ENCODE results near the gene GPAT2.
"Not testable (repeated sequence)": the region's sequence is repeated elsewhere in the genome, so short reads cannot be mapped to it uniquely, and the experiment has no call there.

GPAT2 gene

DNA sequence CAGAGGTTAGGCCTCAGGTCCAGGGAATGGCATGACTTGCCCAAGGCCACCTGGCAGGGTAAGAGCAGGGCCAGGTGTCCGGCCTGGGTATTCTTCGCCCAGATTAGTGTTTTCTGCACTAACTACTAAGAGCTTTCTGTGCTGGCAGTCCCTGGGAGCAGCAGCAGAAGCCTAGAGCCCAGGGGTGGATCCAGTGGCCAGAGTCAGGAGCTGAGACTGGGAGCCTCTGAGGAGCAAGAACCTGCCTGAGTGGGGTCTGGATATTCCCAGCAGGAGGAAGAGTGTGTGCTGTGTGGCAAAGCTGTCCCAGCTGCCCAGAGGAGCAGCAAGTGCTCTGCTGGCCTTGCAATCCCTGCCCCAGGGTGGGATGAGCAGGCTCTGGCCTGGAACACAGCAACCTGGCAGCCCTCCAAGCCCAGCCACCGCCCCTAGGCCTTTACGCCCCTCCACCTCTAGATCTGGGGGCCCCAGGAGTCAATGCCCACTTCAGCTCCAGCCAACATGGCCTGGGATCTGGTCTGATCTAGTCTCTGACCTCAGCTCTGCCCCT lies 30.7 kb upstream of the GPAT2 start:
- DNase-seq (ENCODE audit: low read depth): no peak

DNA sequence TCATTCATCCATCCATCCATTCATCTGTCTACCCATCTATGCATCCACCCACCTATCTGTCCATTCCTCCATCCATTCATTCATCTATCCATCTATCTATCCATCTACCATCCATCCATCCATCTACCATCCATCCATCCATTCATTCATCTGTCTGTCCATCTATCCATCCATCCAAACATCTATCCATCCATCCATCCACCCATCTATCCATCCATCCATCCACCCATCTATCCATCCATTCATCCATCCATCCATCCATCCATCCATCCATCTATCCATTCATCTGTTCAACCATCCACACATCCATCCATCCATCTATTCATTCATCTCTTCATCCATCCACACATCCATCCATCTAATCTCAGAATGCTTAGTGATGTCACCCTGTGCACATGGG lies 30.0 kb upstream of the GPAT2 start:
- not testable (repeated sequence) for DNase-seq (ENCODE audit: low read depth)

DNA sequence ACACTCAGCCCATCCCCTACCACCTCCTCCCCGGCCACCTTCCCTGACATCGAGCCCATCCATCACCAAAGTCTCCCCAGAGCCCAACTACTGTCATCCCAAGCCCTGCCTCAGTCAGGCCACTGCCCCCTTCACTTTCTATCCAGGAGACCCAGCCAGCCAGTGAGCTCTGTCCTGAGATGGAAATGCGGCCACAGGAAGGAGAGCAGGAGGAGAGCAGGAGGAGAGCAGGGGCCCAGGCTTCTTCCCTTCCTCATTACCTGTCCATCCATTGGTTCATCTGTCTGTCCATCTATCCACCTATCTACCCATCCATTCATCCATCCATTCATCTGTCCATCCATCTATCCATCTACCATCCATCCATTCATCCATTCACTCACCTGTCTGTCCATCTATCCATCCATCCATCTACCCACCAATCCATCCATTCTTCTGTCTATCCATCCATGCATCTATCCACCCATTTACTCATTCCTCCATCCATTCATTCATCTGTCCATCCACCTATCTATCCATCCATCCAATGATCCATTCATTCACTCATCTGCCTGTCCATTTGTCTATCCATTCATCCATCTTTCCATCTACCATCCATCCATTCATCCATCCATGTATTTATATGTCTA lies 29.4 kb upstream of the GPAT2 start:
- not testable (repeated sequence) for DNase-seq (ENCODE audit: low read depth)

DNA sequence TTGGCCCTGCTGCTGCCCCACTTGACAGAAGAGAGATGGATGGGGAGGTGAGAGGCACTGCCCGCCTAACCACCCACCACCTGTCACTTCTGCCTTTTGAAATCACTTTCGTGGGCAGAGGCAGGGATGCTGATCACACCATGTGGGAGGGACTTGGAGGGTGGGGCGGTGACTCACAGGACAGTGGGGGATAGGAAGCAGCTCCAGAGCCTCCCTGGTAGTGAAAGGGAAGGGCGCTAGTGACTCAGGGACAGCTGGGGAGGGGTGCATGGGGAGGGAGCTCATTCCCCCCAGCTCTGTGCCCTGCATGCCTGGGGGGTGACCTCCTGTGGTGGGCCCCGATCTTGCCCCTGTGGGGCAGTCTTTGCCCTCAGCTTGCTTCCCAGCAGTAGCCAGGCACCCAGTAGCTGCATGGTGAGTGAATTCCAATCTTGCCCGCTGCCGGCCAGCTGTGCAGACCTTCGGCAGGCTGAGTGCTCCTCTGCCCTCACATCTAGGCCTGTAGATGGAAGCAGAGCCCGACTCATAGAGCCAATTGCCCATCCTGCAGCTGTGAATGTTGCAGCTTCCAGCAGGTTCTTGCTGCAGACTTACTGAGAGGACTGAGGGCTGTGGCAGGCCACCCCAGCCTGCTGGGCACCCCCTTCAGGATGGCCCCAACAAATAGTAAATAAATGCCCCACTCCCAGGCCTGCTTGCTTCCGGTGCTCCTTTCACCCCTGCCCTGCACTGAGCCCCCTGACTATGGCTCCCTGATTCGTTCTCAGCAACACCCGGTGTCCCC lies 28.6 kb upstream of the GPAT2 start:
- peak; percentile 25 for DNase-seq (ENCODE audit: low read depth)

DNA sequence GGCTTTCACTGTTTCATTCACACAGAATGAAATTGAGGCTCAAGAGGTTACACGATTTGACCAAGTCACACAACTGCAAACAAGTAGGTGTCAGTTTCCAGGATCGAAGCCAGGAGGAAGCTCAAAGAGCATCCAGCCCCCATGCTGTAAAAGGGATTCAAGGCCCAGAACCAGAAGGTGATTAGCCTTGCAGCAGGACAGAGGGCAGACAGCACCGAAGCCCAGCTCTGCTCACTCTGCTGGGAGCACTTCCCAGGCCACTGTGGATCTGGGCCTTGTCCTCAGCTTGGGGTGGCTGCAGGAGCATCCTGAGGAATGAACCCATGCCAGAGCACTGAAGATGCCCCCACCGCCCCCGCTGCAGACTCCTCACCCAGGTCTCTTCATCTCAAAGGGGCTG lies 27.8 kb upstream of the GPAT2 start:
- DNase-seq (ENCODE audit: low read depth): not testable (repeated sequence)

DNA sequence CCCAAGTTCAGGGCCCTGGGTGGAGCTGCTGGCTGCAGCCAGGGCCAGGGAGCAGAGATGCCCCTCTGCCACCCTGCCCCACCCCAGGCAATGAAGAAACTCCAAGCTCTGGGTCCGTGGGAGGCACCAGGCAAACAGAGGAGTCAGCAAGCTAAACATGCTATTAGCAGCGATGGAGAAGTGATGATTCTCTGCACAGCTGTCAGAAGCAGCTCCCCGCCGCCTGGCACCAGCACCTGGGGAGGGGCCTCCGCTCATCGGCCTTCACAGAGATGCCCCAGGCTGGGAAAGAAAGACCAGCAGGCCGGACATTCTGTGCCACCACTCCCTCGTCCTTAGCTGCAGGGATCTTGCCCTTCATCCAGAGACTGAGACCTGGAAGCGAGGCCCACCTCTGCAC lies 27.2 kb upstream of the GPAT2 start:
- not testable (repeated sequence) for DNase-seq (ENCODE audit: low read depth)

DNA sequence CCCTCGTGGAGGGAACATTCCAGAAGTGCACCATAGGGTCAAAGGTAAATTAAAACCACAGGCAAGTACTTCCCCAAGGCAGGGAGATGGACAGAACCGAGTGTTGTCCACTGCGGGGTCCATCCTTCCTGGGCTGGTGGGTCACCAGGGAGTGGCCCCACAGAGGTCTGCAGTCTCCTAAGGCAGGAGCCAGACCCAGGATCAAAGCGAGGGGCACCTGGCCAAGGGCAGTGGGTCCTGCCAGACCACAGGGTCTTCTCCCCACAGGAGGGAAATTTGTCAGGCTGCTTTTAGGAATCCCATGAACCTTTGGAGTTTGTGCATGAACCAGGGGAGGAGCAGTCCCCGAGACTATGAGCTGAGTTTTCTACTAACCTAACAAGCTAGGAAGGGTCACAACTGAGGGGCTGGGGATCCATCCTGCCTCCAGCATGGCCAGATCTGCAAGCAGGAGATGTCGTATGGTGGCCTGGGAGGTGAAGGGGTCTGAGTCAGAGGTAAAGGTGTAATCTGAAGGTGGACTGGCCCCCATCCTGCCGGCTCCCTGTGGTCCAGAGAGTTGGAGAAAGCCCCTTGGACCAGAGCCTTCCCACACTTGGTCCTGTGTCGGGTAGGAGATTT lies 26.6 kb upstream of the GPAT2 start:
- DNase-seq (ENCODE audit: low read depth): not testable (repeated sequence)

DNA sequence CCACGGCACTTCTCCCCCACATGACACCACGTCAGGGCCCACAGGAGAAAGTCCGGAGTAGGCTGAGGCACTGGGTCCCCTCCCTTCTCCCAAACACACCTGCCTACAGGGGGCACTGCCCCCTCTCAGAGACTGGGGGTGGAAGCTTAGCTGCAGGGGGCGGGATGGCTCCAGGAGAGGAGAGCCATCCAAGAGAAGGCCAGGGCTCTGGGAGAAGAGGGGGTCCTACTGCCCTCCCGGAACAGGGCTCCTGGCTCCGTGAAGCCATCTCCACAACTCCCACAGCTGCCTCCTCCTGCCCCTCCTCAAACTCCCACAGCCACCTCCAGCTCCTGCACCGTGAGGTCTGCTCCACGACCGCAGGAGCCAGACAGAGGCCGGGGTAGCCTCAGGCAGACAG lies 25.6 kb upstream of the GPAT2 start:
- not testable (repeated sequence) for DNase-seq (ENCODE audit: low read depth)

DNA sequence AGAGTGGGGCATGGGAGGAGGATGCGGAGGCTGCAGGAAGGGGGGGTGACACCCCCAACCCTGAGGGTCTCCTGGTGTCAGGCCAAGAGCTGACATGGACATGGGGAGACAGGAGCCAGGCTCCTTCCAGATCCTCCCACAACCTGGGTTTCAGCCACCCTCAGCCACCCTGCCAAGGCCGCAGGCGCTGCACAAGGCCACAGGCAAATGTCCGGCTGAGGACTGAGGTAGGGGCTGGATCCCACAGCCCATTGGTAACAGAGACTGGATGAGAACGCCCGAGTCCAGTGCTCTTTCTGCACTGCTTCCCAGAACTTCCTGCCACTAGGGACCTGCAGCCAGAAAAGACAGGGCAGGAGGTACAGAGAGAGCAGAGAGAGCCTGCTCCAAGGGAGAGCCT lies 24.7 kb upstream of the GPAT2 start:
- DNase-seq (ENCODE audit: low read depth): not testable (repeated sequence)

DNA sequence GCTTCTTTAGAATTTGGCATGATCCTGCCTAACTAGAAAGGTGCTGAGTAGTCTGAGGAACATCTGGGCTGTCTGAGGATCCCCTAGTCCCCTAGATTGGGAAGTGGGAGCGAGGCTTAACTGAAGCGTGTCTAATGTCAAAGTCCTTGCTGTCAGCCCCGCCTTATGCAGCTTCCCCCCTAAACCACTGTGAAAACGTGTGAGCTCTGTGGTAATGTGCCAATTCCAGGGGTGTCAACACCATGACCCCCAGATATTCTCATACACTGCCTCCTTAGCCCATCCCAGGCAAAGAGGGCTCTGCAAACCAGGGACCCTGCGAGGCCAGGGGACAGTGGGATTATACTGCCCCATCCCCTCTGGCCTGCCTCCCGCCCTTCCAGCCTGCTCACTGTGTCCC lies 21.1 kb upstream of the GPAT2 start:
- DNase-seq (ENCODE audit: low read depth): not testable (repeated sequence)

DNA sequence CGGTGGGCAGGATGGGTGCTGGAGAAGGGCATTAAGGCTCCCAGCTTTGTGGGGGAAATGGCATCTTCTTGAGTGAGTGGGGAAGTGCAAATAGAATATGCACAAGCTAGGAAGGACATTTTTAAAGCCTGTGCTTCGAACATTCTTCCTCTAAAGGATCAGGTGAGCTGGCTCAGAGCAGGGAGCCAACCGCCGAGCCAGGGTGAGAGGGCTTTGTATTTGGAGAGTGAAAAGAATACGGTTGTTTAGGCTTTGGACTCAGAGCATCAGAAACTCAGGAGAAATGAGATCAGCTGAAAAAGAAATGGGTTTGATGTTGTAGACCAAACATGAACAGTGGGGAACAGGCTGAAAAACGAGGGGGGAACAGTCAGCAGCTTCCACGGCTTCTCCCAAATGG lies 19.8 kb upstream of the GPAT2 start:
- not testable (repeated sequence) for DNase-seq (ENCODE audit: low read depth)

DNA sequence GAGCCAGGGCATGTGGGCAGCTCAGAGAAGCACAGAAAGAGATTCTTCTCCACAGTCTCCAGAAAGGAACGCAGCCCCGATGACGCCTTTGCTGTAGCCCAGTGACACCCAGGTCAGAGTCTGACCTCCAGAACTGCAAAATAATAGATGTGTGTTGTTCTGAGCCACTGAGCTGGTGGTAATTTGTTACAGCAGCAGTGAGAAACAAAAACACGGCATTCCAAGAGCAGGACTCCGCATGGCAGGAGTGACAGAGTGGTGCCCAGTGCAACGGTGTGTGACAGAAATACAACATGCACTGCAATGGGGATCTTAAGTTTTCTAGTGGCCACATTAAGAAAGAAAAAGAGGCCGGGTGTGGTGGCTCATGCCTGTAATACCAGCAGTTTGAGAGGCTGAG lies 18.7 kb upstream of the GPAT2 start:
- not testable (repeated sequence) for DNase-seq (ENCODE audit: low read depth)

DNA sequence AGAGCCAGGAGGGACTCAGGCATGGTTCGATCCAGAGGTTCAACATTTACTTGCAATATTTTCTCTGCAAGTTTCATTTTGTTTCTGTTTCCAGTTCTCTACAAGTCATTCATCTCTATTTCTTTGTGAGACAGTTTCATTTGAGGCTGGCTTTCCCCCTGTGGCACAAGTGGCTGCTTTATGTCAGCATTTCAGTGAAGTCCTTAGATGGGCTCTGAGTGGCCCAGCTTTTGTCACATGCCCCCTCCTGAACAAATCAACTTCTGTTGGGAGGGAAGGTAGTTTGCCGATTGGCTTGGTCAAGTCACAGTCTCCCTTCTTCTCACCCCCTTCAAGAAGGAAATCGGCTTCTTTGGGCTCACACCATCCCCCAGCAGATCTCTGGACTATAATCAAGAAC lies 17.9 kb upstream of the GPAT2 start:
- DNase-seq (ENCODE audit: low read depth): not testable (repeated sequence)

DNA sequence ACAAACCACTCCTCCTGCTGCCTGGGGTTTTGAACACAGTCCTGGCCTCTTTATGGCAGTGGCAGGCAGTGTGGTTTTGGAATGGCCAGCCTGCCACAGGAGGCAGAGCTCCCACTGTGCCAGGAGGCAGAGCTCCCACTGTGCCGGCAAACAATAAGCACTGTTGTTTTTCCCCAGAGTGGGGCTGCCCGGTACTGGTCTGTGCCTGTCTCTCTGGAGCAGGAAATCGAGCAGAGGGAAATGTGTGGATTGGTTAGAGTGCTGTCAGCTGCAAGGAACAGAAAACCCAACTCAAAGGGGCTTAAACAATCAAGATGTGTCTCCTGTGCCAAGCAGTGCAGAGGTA lies 15.2 kb upstream of the GPAT2 start:
- DNase-seq (ENCODE audit: low read depth): not testable (repeated sequence)

DNA sequence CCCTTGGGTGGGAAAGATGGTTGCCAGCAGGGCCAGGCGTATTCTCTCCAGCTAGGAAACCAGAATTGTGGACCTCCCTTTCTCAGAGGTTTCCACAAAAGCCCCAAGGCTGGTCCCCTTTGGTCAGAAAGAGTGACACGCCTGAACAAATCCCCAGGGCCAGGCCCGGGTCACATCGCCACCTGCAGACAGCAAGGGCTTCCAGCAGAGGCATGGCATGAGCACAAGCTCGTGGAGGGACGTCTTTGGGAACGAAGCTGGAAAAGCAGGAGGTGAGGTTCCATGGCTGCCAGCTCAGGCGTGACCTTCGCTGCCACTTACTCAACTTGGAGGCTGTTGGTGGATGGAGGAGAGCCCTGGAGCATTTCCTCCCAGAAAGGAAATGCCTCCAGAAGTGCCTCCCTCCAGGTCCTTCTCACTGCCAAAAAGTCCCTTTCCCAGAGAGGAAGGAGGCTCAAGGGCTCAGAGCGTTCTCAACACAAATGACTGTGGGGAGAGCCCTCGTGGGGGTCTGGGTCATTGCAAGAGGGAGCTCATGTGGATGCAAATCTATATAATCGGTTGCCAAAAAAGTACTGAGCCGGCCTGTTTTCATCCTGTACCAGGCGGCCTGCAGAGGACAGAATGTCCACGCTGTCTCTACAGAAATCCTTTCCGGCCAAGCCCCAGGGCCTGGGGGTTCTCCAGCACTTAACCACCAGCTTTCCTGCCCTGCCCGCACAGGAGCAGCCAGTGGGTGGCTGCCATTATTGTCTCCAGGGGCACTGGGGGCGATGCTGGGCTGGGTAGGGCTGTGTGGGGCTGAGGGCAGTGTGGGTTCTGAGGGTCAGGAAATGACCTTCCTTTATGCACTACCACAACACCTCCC lies 14.6 kb upstream of the GPAT2 start:
- DNase-seq (ENCODE audit: low read depth): not testable (repeated sequence)

DNA sequence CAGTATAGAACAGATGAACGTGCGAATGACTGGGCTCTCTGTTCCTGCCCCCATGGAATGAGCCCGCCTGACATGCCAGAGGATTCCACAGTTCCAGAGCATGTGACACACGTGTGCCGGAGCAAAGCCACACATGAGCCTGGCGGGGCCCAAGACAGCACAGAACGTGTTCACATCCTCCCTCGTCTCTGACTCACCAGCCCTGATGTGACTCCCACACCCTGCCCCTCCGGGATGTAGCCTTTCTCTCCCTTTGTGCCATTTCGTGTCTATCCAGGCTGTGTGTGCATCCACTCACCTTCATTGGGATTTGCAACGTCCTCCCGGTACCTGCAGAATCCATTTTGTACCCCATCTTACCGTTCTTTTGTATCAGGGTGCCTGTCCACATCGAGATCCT lies 838 bp upstream of the GPAT2 start:
- DNase-seq (ENCODE audit: low read depth): not testable (repeated sequence)

DNA sequence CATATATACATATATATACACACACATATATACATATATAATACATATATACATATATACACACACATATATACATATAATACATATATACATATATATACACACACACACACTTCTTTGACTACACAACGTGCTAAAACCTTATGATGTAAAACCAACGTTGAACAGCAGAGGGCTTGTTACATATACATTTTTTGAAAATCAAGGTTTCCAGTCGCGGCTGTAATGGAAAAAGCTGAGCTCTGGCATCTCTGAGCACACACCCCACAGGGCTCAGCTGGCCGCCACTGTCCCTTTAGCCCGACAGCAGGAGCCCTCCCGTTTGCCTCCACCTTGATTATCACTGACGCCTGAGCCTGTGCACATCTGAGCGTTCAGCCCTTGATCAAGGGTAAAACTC lies 719 bp downstream of the GPAT2 start:
- not testable (repeated sequence) for DNase-seq (ENCODE audit: low read depth)

DNA sequence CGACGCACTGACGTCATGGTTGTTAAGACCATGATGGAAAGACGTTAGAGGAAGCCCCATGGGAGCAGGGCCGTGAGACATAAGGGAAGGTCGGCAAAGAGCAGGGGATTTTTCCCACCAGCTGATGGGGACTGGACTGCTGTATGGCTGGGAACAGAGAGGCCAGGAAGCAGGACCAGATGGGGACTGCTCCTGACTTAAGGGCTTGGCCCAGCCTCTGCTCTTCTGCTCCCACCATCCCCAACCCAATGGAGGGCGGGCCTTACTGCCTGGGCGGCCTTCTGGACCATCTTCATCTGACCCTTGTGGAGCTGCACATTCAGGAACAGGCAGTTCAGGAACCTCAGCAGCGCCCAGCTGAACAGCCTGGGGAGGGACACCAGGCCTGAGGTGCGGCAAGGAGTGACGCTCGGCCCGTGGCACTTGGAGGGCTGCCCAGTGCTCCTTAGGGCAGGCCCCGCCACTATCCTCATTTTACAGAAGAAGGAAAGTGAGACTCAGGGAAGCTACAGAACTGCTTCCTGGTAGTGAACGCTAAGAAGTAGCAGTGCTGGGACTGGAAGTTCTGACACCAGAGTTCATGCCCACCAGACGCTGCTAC lies 6.9 kb downstream of the GPAT2 start:
- DNase-seq (ENCODE audit: low read depth): not testable (repeated sequence)

DNA sequence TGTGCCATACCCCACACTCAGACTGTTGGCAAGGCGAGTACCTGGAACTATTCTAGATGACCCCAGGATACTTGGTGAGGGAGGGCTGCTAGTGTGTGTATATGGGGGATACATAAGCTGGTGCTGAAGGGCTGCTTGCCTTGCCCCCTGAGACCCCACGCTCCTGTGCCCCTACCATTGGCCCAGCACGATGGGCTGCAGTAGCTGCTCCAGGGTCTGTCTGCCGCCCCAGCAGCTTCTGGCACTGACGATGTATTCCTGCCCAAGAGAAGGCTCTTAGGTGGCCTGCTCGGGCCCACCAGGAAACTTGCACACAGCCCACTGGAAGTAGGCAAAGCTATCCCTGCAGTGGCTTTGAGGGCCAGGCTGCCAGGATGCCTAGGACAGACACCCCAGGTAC lies 9.0 kb downstream of the GPAT2 start:
- DNase-seq (ENCODE audit: low read depth): not testable (repeated sequence)

DNA sequence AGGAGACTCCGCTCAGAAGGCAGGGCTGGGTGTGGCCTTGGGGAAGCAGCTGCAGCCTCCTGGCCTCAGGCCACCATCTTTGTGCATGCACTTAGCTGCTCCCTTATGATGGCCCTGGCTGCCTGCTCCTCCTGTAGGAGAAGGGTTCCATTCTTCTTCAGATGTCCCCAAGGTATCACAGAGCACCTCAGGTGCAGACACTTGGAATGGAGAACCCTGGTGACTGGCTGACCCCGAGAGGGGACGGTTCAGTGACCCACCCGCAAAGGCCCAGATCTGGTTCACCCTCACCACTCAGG lies 9.6 kb downstream of the GPAT2 start:
- no peak for DNase-seq (ENCODE audit: low read depth)

DNA sequence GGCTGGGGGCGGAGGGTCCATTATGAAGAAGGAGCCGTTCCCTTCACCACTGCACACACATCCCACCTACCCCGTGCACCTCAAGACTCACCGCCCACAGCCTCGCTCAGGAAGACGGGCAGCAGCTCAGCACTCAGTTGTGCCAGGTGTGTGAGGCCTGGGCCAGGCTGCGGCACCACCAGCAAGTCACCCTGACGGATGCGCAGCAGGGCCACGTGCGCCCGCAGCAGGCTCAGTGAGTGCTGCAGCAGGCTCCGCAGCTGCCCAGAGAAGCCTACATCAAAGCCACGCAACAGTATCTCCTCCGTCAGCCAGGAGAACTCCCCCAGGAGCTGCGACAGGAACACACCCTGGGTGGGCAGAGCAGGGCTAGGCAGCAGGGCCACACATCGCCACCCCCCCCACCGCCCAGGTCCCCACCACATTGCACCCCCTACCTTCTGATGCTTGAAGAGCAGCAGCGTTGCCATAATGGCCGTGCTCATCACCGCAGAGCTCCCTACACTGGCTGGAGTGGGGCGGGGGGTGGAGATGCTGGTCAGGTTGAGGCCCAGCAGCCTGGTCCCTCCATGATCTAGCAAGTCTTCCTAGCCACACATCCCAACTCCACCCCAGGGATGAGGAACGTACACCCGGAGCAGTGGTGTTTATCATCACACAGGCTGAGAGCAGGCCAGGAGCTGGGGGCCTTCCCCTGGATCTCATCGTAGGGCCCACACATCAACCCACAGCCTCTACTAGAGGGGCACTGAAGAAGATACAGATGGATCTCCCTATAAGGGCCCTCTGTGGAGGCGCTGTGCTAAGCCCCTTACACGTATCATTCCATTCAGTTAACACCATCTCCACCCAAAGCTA lies 10.2 kb downstream of the GPAT2 start:
- DNase-seq (ENCODE audit: low read depth): no peak
